ENCODE results near the gene RALGPS1.

The RALGPS1 gene

GRCh38 chr9:126914458-126915280 is at the start of gene RALGPS1:
TSS of gene RALGPS1 (plus strand) at chr9:126914782. CDS start at chr9:126962290, 47,508 bp downstream.
- TF ChIP-seq CTCF (IDR thresholded peaks at IDR 0.05; ENCODE audit: low read depth, low read length): no peak
- H3K4me3 ChIP-seq (replicated peaks in 1 of 2; ENCODE audit: low read depth in 2 of 2, low read length in 2 of 2): peak within 1 kb of the TSS; percentile 13 to 48
- DNase-seq (ENCODE audit: low read depth in 2 of 2): peak; percentile 92 to 95

- DNase-seq (ENCODE audit: low read depth in 2 of 2): no peak
- no peak overlapping the region for H3K4me3 ChIP-seq (replicated peaks in 1 of 2; ENCODE audit: low read depth in 2 of 2, low read length in 2 of 2)
- no peak for TF ChIP-seq CTCF (IDR thresholded peaks at IDR 0.05; ENCODE audit: low read depth, low read length)
These were observed 45.2 kb upstream of the RALGPS1 start for GRCh38 chr9:126869368-126869767.

- DNase-seq (ENCODE audit: low read depth in 2 of 2): no peak
- TF ChIP-seq CTCF (IDR thresholded peaks at IDR 0.05; ENCODE audit: low read depth, low read length): no peak
- H3K4me3 ChIP-seq (replicated peaks in 1 of 2; ENCODE audit: low read depth in 2 of 2, low read length in 2 of 2): no peak overlapping the region
These were observed 42.1 kb upstream of the RALGPS1 start for GRCh38 chr9:126872516-126872915.

GRCh38 chr9:126874546-126875314 is 39.9 kb upstream of the RALGPS1 start:
- no peak overlapping the region for H3K4me3 ChIP-seq (replicated peaks in 1 of 2; ENCODE audit: low read depth in 2 of 2, low read length in 2 of 2)
- TF ChIP-seq CTCF (IDR thresholded peaks at IDR 0.05; ENCODE audit: low read depth, low read length): no peak
- no peak for DNase-seq (ENCODE audit: low read depth in 2 of 2)

- no peak for TF ChIP-seq CTCF (IDR thresholded peaks at IDR 0.05; ENCODE audit: low read depth, low read length)
- DNase-seq (ENCODE audit: low read depth in 2 of 2): no peak
These were observed 38.6 kb upstream of the RALGPS1 start for GRCh38 chr9:126875756-126876510.

GRCh38 chr9:126876531-126876930 is 38.1 kb upstream of the RALGPS1 start:
- no peak for TF ChIP-seq CTCF (IDR thresholded peaks at IDR 0.05; ENCODE audit: low read depth, low read length)
- no peak for DNase-seq (ENCODE audit: low read depth in 2 of 2)
- H3K4me3 ChIP-seq (replicated peaks in 1 of 2; ENCODE audit: low read depth in 2 of 2, low read length in 2 of 2): no peak overlapping the region

More at GRCh38 chr9:126875756-126876510, 38.6 kb upstream of the RALGPS1 start:
- no peak overlapping the region for H3K4me3 ChIP-seq (replicated peaks in 1 of 2; ENCODE audit: low read depth in 2 of 2, low read length in 2 of 2)
